H1 (cell line): ENCODE data around the gene PRR12.

ENCODE experiments used
- BRCA1 ChIP-seq: IDR thresholded peaks from 2 replicates; pipeline ENCODE4 v1.6.1; 2012; ENCODE audit warnings: low read depth, low read length, improper control_type of control experiment
- CHD1 ChIP-seq: IDR thresholded peaks from 2 replicates; pipeline ENCODE4 v1.6.1; 2012; ENCODE audit warnings: low read depth, low read length, improper control_type of control experiment
- NRF1 ChIP-seq: IDR thresholded peaks from 2 replicates; pipeline ENCODE4 v1.6.1; 2011; ENCODE audit warnings: mild to moderate bottlenecking, low read depth, low read length, improper control_type of control experiment
- PHF8 ChIP-seq: fragments of 200-600 bp; sonication (generic); conservative IDR thresholded peaks from 2 replicates; pipeline ENCODE4 v1.7.1; 2012; ENCODE audit warnings: low read depth, mild to moderate bottlenecking, inconsistent platforms, low read length, moderate library complexity
- SRF ChIP-seq: IDR thresholded peaks from 2 replicates; pipeline ENCODE4 v1.6.1; 2011; ENCODE audit warnings: mild to moderate bottlenecking, low read depth, low read length, moderate library complexity
- TCF12 ChIP-seq: IDR thresholded peaks from 2 replicates; pipeline ENCODE4 v1.6.1; 2011; ENCODE audit warnings: low read depth, mild to moderate bottlenecking, low read length
- TF ChIP-seq, protein P1 (sequence below), 3 experiments: IDR thresholded peaks; 1 replicate in 2 of 3; 2 replicates in 1 of 3; pipeline versions ENCODE4 v1.5.1 to v1.6.1; 2011; ENCODE audit warnings: low read length in 3 of 3, mild to moderate bottlenecking in 3 of 3, inconsistent platforms in 2 of 3, low read depth in 1 of 3, moderate library complexity in 1 of 3; ENCODE audit not compliant: insufficient read depth in 1 of 3; ENCODE audit errors: control extremely low read depth in 1 of 3

- TF ChIP-seq, protein P1, sequence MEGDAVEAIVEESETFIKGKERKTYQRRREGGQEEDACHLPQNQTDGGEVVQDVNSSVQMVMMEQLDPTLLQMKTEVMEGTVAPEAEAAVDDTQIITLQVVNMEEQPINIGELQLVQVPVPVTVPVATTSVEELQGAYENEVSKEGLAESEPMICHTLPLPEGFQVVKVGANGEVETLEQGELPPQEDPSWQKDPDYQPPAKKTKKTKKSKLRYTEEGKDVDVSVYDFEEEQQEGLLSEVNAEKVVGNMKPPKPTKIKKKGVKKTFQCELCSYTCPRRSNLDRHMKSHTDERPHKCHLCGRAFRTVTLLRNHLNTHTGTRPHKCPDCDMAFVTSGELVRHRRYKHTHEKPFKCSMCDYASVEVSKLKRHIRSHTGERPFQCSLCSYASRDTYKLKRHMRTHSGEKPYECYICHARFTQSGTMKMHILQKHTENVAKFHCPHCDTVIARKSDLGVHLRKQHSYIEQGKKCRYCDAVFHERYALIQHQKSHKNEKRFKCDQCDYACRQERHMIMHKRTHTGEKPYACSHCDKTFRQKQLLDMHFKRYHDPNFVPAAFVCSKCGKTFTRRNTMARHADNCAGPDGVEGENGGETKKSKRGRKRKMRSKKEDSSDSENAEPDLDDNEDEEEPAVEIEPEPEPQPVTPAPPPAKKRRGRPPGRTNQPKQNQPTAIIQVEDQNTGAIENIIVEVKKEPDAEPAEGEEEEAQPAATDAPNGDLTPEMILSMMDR (IDR thresholded peaks at IDR 0.05; ENCODE audit: control extremely low read depth in 1 of 3, insufficient read depth in 1 of 3, low read depth in 1 of 3, low read length in 3 of 3), result no peak
- TF ChIP-seq NRF1 (no peak), TCF12 (no peak), PHF8 (no peak), SRF (no peak), BRCA1 (no peak), CHD1 (no peak)
Measured at GRCh38 chr19:49615861-49616260, 24.9 kb downstream of the PRR12 start.
